B cell (primary cell): ENCODE results near the gene CTDSPL2.

Experiments used
- EZH2 ChIP-seq: IDR thresholded peaks from 2 replicates; pipeline ENCODE4 v1.6.1; 2012; ENCODE audit warnings: borderline replicate concordance, low read depth, mild to moderate bottlenecking, moderate library complexity, low read length; ENCODE audit not compliant: insufficient read depth, poor library complexity, severe bottlenecking
- TF ChIP-seq, protein P1 (sequence below): fragments of 200-600 bp; IDR thresholded peaks from one replicate; pipeline ENCODE4 v1.8.0; 2022; ENCODE audit warnings: antibody characterized with exemption, mild to moderate bottlenecking

DNA sequence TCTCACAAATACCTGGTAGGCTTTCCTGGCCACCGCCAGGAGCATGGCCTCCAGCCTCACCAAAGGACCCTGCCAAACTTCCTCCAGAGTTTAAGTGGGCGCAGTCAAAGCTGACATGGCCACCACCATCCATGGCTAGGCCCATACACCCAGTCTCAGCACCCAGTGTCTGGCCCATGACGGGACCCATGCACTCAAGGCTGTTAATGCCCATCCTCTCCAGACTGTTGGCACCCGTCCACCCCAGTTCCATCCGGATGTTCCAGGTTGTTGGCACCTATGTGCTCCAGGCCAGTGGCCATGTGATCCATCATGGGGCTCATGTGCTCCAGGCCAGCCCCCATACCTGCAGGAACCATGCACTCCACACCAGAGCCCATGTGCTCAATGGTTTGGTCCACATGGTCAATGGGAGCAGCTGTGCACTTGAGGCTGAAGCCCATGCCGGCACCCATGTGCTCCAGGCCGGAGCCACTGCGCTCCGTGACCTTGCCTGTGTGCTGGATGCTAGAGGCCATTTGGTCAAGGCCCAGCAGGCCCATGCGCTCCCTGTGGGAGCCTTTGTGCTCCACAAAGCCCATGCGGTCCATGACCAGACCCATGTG lies 20.4 kb downstream of the CTDSPL2 start:
- TF ChIP-seq, protein P1, sequence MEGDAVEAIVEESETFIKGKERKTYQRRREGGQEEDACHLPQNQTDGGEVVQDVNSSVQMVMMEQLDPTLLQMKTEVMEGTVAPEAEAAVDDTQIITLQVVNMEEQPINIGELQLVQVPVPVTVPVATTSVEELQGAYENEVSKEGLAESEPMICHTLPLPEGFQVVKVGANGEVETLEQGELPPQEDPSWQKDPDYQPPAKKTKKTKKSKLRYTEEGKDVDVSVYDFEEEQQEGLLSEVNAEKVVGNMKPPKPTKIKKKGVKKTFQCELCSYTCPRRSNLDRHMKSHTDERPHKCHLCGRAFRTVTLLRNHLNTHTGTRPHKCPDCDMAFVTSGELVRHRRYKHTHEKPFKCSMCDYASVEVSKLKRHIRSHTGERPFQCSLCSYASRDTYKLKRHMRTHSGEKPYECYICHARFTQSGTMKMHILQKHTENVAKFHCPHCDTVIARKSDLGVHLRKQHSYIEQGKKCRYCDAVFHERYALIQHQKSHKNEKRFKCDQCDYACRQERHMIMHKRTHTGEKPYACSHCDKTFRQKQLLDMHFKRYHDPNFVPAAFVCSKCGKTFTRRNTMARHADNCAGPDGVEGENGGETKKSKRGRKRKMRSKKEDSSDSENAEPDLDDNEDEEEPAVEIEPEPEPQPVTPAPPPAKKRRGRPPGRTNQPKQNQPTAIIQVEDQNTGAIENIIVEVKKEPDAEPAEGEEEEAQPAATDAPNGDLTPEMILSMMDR, result no peak
- no peak for TF ChIP-seq EZH2
